Measurements from ENCODE around the gene CCDC57.
A peak's percentile ranks its signal among the peaks of the same experiment; 100 is the strongest.

The CCDC57 gene

GRCh38 chr17:82073446-82073845, 139.2 kb downstream of the CCDC57 start:
- no peak overlapping the region for H3K9ac ChIP-seq (ENCODE audit: low read depth, low read length)
- H3K27me3 ChIP-seq (ENCODE audit: control insufficient read depth, insufficient read depth, low read length), result no peaks in the 10 kb centered on the region
- H3K9me3 ChIP-seq (ENCODE audit: control insufficient read depth, insufficient read depth, low read length), result no peaks in the 10 kb centered on the region
- peaks cover 5% of the 10 kb centered on the region for H3K36me3 ChIP-seq (ENCODE audit: control insufficient read depth, insufficient read depth, low read length)
- H3K4me3 ChIP-seq (ENCODE audit: low read depth, low read length), result no peak overlapping the region
- no peaks in the 10 kb centered on the region for H3K4me1 ChIP-seq (ENCODE audit: control insufficient read depth, insufficient read depth, low read length)

- Histone ChIP-seq H3K4me3 (ENCODE audit: low read depth, low read length) (no peak overlapping the region), H3K27me3 (ENCODE audit: control insufficient read depth, insufficient read depth, low read length) (no peaks in the 10 kb centered on the region), H3K9ac (ENCODE audit: low read depth, low read length) (no peak overlapping the region), H3K4me1 (ENCODE audit: control insufficient read depth, insufficient read depth, low read length) (no peaks in the 10 kb centered on the region), H3K36me3 (ENCODE audit: control insufficient read depth, insufficient read depth, low read length) (peaks cover 2% of the 10 kb centered on the region), H3K9me3 (ENCODE audit: control insufficient read depth, insufficient read depth, low read length) (no peaks in the 10 kb centered on the region)
Observed at GRCh38 chr17:82072827-82073226, 139.8 kb downstream of the CCDC57 start.

DNA sequence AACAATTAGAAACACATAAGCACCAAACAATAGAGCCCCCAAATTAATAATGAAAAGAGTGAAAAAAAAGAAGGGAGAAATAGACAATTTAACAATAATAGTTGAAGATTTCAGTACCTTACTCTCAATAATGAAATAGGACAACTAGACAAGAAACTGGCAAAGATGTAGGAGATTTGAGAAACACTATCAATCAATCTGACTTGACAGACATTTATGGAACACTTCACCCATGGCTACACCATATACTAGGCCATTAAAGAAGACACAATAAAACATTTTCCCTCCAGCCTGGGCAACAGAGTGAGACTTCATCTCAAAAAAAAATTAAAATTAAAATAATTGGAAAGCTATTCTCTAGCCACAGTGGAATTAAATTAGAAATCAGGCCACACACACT, 142.0 kb downstream of the CCDC57 start:
- Histone ChIP-seq H3K4me1 (ENCODE audit: control insufficient read depth, insufficient read depth, low read length) (no peaks in the 10 kb centered on the region), H3K27me3 (ENCODE audit: control insufficient read depth, insufficient read depth, low read length) (no peaks in the 10 kb centered on the region), H3K4me3 (ENCODE audit: low read depth, low read length) (no peak overlapping the region)

GRCh38 chr17:82065638-82066303, 146.9 kb downstream of the CCDC57 start, which contains the start of gene DUS1L:
Gene DUS1L, minus strand, starts transcription at chr17:82065804. Its CDS starts 745 bp downstream, at chr17:82065059.
- Histone ChIP-seq H3K9ac (ENCODE audit: low read depth, low read length) (peak within 1 kb of the TSS; percentile 76), H3K27me3 (ENCODE audit: control insufficient read depth, insufficient read depth, low read length) (no peaks in the 10 kb centered on the region), H3K4me1 (ENCODE audit: control insufficient read depth, insufficient read depth, low read length) (peaks cover 2% of the 10 kb centered on the region), H3K9me3 (ENCODE audit: control insufficient read depth, insufficient read depth, low read length) (no peaks in the 10 kb centered on the region), H3K36me3 (ENCODE audit: control insufficient read depth, insufficient read depth, low read length) (peaks cover 28% of the 10 kb centered on the region), H3K4me3 (ENCODE audit: low read depth, low read length) (peak within 1 kb of the TSS; percentile 72)

More for the DNA sequence above, 142.0 kb downstream of the CCDC57 start:
- H3K36me3 ChIP-seq (ENCODE audit: control insufficient read depth, insufficient read depth, low read length), result no peaks in the 10 kb centered on the region
- H3K9ac ChIP-seq (ENCODE audit: low read depth, low read length), result no peak overlapping the region
- no peaks in the 10 kb centered on the region for H3K9me3 ChIP-seq (ENCODE audit: control insufficient read depth, insufficient read depth, low read length)

GRCh38 chr17:82065193-82065637, 147.4 kb downstream of the CCDC57 start:
- Histone ChIP-seq H3K4me1 (ENCODE audit: control insufficient read depth, insufficient read depth, low read length) (peaks cover 2% of the 10 kb centered on the region), H3K36me3 (ENCODE audit: control insufficient read depth, insufficient read depth, low read length) (peaks cover 33% of the 10 kb centered on the region), H3K27me3 (ENCODE audit: control insufficient read depth, insufficient read depth, low read length) (no peaks in the 10 kb centered on the region), H3K9me3 (ENCODE audit: control insufficient read depth, insufficient read depth, low read length) (no peaks in the 10 kb centered on the region), H3K9ac (ENCODE audit: low read depth, low read length) (peak overlapping the region; percentile 76), H3K4me3 (ENCODE audit: low read depth, low read length) (peak overlapping the region; percentile 72)

GRCh38 chr17:82064433-82065192, 148.0 kb downstream of the CCDC57 start:
- peaks cover 2% of the 10 kb centered on the region for H3K4me1 ChIP-seq (ENCODE audit: control insufficient read depth, insufficient read depth, low read length)
- no peaks in the 10 kb centered on the region for H3K9me3 ChIP-seq (ENCODE audit: control insufficient read depth, insufficient read depth, low read length)
- H3K36me3 ChIP-seq (ENCODE audit: control insufficient read depth, insufficient read depth, low read length), result peaks cover 39% of the 10 kb centered on the region
- peak overlapping the region; percentile 76 for H3K9ac ChIP-seq (ENCODE audit: low read depth, low read length)
- H3K4me3 ChIP-seq (ENCODE audit: low read depth, low read length), result peak overlapping the region; percentile 72
- H3K27me3 ChIP-seq (ENCODE audit: control insufficient read depth, insufficient read depth, low read length), result no peaks in the 10 kb centered on the region

DNA sequence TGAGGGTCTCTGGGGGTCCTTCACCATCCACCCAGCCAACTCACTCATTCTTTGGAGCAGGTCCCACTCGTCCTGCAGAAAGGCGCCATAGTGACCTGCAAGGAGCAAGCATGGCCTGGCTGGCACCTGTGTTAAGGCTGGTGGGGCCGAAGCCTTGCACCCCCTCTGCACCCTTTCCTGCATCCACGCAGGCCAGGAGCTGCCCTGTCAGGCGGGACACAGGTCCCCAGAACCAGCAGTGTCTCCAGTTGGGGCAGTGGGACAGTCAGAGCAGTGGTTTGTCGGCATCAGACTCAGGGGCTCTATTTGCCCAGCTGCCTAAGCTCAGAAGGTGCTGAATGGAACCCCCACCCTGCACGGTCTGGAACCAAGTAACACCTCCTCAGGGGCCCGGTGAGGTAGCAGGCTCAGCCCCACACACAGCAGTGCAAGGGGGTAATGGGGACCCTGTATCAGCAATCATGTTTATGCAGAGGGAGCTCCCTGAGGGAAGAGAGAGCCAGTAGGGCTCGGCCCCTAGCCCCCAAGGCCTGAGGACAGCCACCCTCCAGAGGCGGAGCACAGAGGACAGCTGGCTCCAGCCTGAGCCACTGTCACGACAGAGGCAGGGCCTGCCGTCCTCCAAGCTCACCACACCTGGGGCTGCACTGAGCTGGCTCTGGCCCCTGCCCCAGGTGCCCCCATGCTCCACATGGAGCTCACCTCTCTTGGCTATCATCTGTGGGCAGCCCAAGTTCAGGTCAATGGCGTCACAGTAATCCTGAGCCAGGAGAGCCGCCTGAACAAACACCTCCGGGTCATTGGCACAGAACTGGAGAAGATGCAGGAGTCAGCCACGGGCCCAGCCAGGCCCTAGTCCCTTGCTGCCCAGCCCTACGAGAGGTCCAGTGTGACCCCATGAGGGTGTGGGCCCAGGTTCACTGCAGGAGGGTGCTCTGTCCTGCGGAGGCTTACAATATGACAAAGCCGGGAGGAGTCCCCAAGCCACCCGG, 148.9 kb downstream of the CCDC57 start:
- Histone ChIP-seq H3K4me3 (ENCODE audit: low read depth, low read length) (no peak overlapping the region), H3K4me1 (ENCODE audit: control insufficient read depth, insufficient read depth, low read length) (peaks cover 2% of the 10 kb centered on the region), H3K27me3 (ENCODE audit: control insufficient read depth, insufficient read depth, low read length) (no peaks in the 10 kb centered on the region), H3K9ac (ENCODE audit: low read depth, low read length) (no peak overlapping the region), H3K36me3 (ENCODE audit: control insufficient read depth, insufficient read depth, low read length) (peaks cover 47% of the 10 kb centered on the region), H3K9me3 (ENCODE audit: control insufficient read depth, insufficient read depth, low read length) (no peaks in the 10 kb centered on the region)

GRCh38 chr17:82062984-82063368, 149.7 kb downstream of the CCDC57 start:
- H3K4me1 ChIP-seq (ENCODE audit: control insufficient read depth, insufficient read depth, low read length), result peaks cover 2% of the 10 kb centered on the region
- H3K27me3 ChIP-seq (ENCODE audit: control insufficient read depth, insufficient read depth, low read length), result no peaks in the 10 kb centered on the region
- H3K9ac ChIP-seq (ENCODE audit: low read depth, low read length), result no peak overlapping the region
- no peaks in the 10 kb centered on the region for H3K9me3 ChIP-seq (ENCODE audit: control insufficient read depth, insufficient read depth, low read length)
- H3K4me3 ChIP-seq (ENCODE audit: low read depth, low read length), result no peak overlapping the region
- peaks cover 51% of the 10 kb centered on the region for H3K36me3 ChIP-seq (ENCODE audit: control insufficient read depth, insufficient read depth, low read length)

- Histone ChIP-seq H3K9ac (ENCODE audit: low read depth, low read length) (no peak overlapping the region), H3K9me3 (ENCODE audit: control insufficient read depth, insufficient read depth, low read length) (no peaks in the 10 kb centered on the region), H3K4me1 (ENCODE audit: control insufficient read depth, insufficient read depth, low read length) (peaks cover 2% of the 10 kb centered on the region), H3K36me3 (ENCODE audit: control insufficient read depth, insufficient read depth, low read length) (peaks cover 57% of the 10 kb centered on the region), H3K27me3 (ENCODE audit: control insufficient read depth, insufficient read depth, low read length) (no peaks in the 10 kb centered on the region), H3K4me3 (ENCODE audit: low read depth, low read length) (no peak overlapping the region)
Observed at GRCh38 chr17:82062076-82062983, 150.3 kb downstream of the CCDC57 start.

GRCh38 chr17:82061047-82061925, 151.4 kb downstream of the CCDC57 start:
- Histone ChIP-seq H3K9ac (ENCODE audit: low read depth, low read length) (no peak overlapping the region), H3K4me1 (ENCODE audit: control insufficient read depth, insufficient read depth, low read length) (peaks cover 2% of the 10 kb centered on the region), H3K9me3 (ENCODE audit: control insufficient read depth, insufficient read depth, low read length) (no peaks in the 10 kb centered on the region), H3K4me3 (ENCODE audit: low read depth, low read length) (no peak overlapping the region), H3K27me3 (ENCODE audit: control insufficient read depth, insufficient read depth, low read length) (no peaks in the 10 kb centered on the region), H3K36me3 (ENCODE audit: control insufficient read depth, insufficient read depth, low read length) (peaks cover 67% of the 10 kb centered on the region)
